Fibroblast of lung (primary cell): Measurements from ENCODE around the gene CPLANE2. TPM values are rescaled to one million over a fixed set of nuclear protein-coding genes. Genes with fewer than 3 reads are reported as not detected.

Experiments used
- DNase-seq, 2 donors: peaks; one replicate each; pipeline versions ENCODE4 v3.0.0 to v3.0.0-alpha.2; 2010; ENCODE audit warnings: low read depth in 2 of 2
- H2AFZ ChIP-seq: 2 replicates; pipeline ENCODE4 v1.5.1; 2012; ENCODE audit warnings: low read length, control low read depth, inconsistent platforms
- H3K27ac ChIP-seq: 2 replicates; pipeline ENCODE4 v1.5.1; 2011; ENCODE audit warnings: low read length, control low read depth; ENCODE audit not compliant: insufficient read depth
- H3K27me3 ChIP-seq: 2 replicates; pipeline ENCODE4 v1.5.1; 2011; ENCODE audit warnings: mild to moderate bottlenecking, low read length; ENCODE audit not compliant: control insufficient read depth, insufficient read depth
- H3K36me3 ChIP-seq: 2 replicates; pipeline ENCODE4 v1.5.1; 2011; ENCODE audit warnings: low read length; ENCODE audit not compliant: control insufficient read depth, insufficient read depth
- H3K4me1 ChIP-seq: 2 replicates; pipeline ENCODE4 v1.5.1; 2011; ENCODE audit warnings: low read length; ENCODE audit not compliant: control insufficient read depth, insufficient read depth; ENCODE audit errors: extremely low read depth
- H3K4me2 ChIP-seq: 2 replicates; pipeline ENCODE4 v1.5.1; 2011; ENCODE audit warnings: low read length, control low read depth; ENCODE audit not compliant: insufficient read depth; ENCODE audit errors: extremely low read depth
- H3K4me3 ChIP-seq, 4 experiments: fragments of 200-600 bp in 1 of 4; sonication (generic) in 1 of 4; replicated peaks in 1 of 4; 2 replicates each; pipeline ENCODE4 v1.5.1; 2011 to 2016; ENCODE audit warnings: low read length in 4 of 4, low read depth in 3 of 4, mild to moderate bottlenecking in 3 of 4, control low read depth in 2 of 4, inconsistent platforms in 1 of 4, mixed read lengths in 1 of 4; ENCODE audit not compliant: insufficient read depth in 1 of 4; ENCODE audit errors: control extremely low read depth in 1 of 4
- H3K79me2 ChIP-seq: 2 replicates; pipeline ENCODE4 v1.5.1; 2012; ENCODE audit warnings: mild to moderate bottlenecking, low read length, inconsistent platforms; ENCODE audit not compliant: control insufficient read depth, insufficient read depth
- H3K9ac ChIP-seq: 2 replicates; pipeline ENCODE4 v1.5.1; 2011; ENCODE audit warnings: mild to moderate bottlenecking, low read length, control low read depth; ENCODE audit not compliant: insufficient read depth
- H3K9me3 ChIP-seq: 2 replicates; pipeline ENCODE4 v1.5.1; 2012; ENCODE audit warnings: low read depth, low read length; ENCODE audit not compliant: control insufficient read depth, insufficient read depth
- H4K20me1 ChIP-seq: 2 replicates; pipeline ENCODE4 v1.5.1; 2011; ENCODE audit warnings: low read length; ENCODE audit not compliant: control insufficient read depth, insufficient read depth; ENCODE audit errors: extremely low read depth
- EZH2 ChIP-seq: IDR thresholded peaks from 2 replicates; pipeline ENCODE4 v1.5.1; 2012; ENCODE audit warnings: low read length, control low read depth, mild to moderate bottlenecking; ENCODE audit errors: missing control alignments
- polyA plus RNA-seq, 2 donors: library from polyadenylated mRNA; depleted of rRNA in 1 of 2; stranded (reverse) in 1 of 2; unstranded in 1 of 2; fragments of >200 nt; gene quantifications; 2 replicates each; pipeline ENCODE4 v1.2.1, GENCODE V29; 2011 to 2012; ENCODE audit warnings: missing spikeins in 1 of 2
- total RNA-seq: library from RNA; depleted of rRNA; stranded (reverse); fragments of >200 nt; gene quantifications from 2 replicates; pipeline ENCODE4 v1.2.1, GENCODE V29; 2014
- TF ChIP-seq, protein P1 (sequence below), 2 donors: IDR thresholded peaks in 1 of 2; conservative IDR thresholded peaks in 1 of 2; 1 replicate in 1 of 2; 2 replicates in 1 of 2; pipeline ENCODE4 v1.5.1; 2011 to 2012; ENCODE audit warnings: low read length in 2 of 2, control low read depth in 1 of 2, inconsistent platforms in 1 of 2, low read depth in 1 of 2, mild to moderate bottlenecking in 1 of 2

Gene CPLANE2
- total and polyA plus RNA-seq, 2 donors (not counting 1 experiment from before 2014, with no cell fraction given): 4.0 to 19.2 TPM

DNA sequence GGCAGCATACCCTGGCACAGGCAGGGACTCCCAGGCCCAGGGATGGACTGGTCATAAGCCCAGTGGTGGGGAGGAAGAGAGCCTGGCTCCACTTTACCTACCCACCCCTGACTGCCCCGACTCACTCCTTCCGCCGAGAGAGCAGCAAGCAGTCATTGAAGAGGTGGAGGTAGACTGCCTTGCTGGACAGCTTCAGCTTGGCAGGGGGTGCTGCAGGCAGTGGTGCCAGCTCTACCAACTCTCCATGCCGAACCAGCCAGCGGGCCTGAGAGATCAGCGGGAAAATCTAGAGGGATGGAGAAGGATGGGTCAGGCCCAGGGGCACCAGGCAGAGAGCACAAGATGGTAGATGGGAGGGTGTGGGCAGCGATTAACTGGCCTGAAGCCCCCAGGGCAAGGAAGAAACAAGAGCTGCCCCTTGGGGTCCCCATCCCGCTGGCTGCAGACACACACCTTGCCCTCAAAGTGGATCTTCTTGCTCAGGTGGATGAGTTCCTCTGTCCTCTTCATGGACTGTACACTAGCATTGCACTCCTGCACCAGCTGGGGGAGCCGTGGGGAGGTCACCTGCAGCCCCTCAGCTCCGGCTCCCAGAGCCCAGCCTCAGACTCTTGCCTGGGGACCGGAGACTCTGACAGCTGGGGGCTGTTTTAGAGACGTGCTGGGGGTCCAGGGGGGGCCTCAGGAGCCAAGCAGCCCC lies 32.2 kb downstream of the CPLANE2 start:
- Histone ChIP-seq H4K20me1 (no peaks in the 10 kb centered on the region), H3K27ac (no peak overlapping the region), H3K27me3 (no peaks in the 10 kb centered on the region), H3K9ac (no peak overlapping the region), H3K4me1 (peaks cover 6% of the 10 kb centered on the region), H3K4me2 (no peak overlapping the region), H3K36me3 (no peaks in the 10 kb centered on the region), H3K4me3 (no peak overlapping the region), H2AFZ (no peak overlapping the region), H3K9me3 (no peaks in the 10 kb centered on the region), H3K79me2 (no peaks in the 10 kb centered on the region)
- TF ChIP-seq EZH2: no peak
- TF ChIP-seq, protein P1, sequence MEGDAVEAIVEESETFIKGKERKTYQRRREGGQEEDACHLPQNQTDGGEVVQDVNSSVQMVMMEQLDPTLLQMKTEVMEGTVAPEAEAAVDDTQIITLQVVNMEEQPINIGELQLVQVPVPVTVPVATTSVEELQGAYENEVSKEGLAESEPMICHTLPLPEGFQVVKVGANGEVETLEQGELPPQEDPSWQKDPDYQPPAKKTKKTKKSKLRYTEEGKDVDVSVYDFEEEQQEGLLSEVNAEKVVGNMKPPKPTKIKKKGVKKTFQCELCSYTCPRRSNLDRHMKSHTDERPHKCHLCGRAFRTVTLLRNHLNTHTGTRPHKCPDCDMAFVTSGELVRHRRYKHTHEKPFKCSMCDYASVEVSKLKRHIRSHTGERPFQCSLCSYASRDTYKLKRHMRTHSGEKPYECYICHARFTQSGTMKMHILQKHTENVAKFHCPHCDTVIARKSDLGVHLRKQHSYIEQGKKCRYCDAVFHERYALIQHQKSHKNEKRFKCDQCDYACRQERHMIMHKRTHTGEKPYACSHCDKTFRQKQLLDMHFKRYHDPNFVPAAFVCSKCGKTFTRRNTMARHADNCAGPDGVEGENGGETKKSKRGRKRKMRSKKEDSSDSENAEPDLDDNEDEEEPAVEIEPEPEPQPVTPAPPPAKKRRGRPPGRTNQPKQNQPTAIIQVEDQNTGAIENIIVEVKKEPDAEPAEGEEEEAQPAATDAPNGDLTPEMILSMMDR (conservative IDR thresholded peaks at IDR 0.05 in 1 of 2, IDR thresholded peaks at IDR 0.05 in 1 of 2; ENCODE audit: low read depth in 1 of 2, low read length in 2 of 2): peak; percentile 14 to 26
- no peak for DNase-seq

DNA sequence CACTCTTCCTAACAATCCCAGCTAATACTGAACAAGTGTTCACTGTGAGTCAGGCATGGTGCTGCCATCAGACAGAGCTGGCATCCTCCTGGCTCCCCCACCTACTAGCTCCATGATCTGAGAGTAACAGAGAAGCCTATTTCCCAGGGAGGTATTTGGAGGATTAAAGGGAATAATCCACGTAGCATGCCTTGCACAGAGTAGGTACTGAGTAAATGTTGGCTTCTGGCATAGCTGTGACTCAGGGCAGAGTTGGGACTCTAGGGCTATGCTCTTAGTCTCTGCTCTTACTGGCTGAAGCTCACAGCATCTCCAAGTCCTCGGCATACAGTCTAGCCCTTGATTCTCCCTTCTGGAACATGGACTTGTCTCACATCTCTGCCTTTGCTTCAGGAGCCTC lies 32.8 kb downstream of the CPLANE2 start:
- H3K79me2 ChIP-seq: no peaks in the 10 kb centered on the region
- H3K27ac ChIP-seq: no peak overlapping the region
- no peak overlapping the region for H3K4me2 ChIP-seq
- no peak overlapping the region for H3K4me3 ChIP-seq
- no peaks in the 10 kb centered on the region for H3K36me3 ChIP-seq
- H4K20me1 ChIP-seq: no peaks in the 10 kb centered on the region
- TF ChIP-seq EZH2: no peak
- TF ChIP-seq, protein P1 (conservative IDR thresholded peaks at IDR 0.05 in 1 of 2, IDR thresholded peaks at IDR 0.05 in 1 of 2; ENCODE audit: low read depth in 1 of 2, low read length in 2 of 2): no peak
- H3K9me3 ChIP-seq: no peaks in the 10 kb centered on the region
- no peak for DNase-seq
- H3K9ac ChIP-seq: no peak overlapping the region
- no peak overlapping the region for H2AFZ ChIP-seq
- no peaks in the 10 kb centered on the region for H3K27me3 ChIP-seq
- H3K4me1 ChIP-seq: peaks cover 6% of the 10 kb centered on the region

DNA sequence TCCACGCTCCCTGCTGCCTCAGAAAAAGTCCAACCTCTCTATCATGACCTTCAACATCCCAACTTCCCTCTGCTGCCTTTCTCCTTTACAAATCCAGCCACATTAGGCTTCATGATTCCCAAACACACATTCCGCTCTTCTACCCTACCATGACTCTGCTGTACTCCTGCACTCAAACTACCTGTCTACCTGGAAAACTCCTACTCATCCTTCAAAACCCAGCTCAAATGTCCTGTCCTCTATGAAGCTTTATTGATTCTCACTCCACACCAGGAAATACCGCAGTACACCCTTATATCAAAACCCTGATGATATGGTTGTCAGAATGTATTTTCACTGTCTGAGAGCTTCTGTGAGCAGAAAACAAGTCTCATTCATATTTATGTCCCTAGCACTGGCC lies 33.4 kb downstream of the CPLANE2 start:
- Histone ChIP-seq H3K36me3 (no peaks in the 10 kb centered on the region), H3K9ac (no peak overlapping the region), H4K20me1 (no peaks in the 10 kb centered on the region), H3K79me2 (no peaks in the 10 kb centered on the region), H3K27ac (no peak overlapping the region), H3K27me3 (no peaks in the 10 kb centered on the region), H3K4me1 (peaks cover 6% of the 10 kb centered on the region), H3K4me2 (no peak overlapping the region), H2AFZ (no peak overlapping the region), H3K4me3 (no peak overlapping the region), H3K9me3 (no peaks in the 10 kb centered on the region)
- TF ChIP-seq, protein P1 (conservative IDR thresholded peaks at IDR 0.05 in 1 of 2, IDR thresholded peaks at IDR 0.05 in 1 of 2; ENCODE audit: low read depth in 1 of 2, low read length in 2 of 2): no peak
- no peak for TF ChIP-seq EZH2
- no peak for DNase-seq
